Central memory CD4-positive, alpha-beta T cell (primary cell): Measurements from ENCODE around the gene CDHR5.

Experiments used
- DNase-seq: peaks from one replicate; pipeline ENCODE4 v3.0.0; 2022

Gene CDHR5

DNA sequence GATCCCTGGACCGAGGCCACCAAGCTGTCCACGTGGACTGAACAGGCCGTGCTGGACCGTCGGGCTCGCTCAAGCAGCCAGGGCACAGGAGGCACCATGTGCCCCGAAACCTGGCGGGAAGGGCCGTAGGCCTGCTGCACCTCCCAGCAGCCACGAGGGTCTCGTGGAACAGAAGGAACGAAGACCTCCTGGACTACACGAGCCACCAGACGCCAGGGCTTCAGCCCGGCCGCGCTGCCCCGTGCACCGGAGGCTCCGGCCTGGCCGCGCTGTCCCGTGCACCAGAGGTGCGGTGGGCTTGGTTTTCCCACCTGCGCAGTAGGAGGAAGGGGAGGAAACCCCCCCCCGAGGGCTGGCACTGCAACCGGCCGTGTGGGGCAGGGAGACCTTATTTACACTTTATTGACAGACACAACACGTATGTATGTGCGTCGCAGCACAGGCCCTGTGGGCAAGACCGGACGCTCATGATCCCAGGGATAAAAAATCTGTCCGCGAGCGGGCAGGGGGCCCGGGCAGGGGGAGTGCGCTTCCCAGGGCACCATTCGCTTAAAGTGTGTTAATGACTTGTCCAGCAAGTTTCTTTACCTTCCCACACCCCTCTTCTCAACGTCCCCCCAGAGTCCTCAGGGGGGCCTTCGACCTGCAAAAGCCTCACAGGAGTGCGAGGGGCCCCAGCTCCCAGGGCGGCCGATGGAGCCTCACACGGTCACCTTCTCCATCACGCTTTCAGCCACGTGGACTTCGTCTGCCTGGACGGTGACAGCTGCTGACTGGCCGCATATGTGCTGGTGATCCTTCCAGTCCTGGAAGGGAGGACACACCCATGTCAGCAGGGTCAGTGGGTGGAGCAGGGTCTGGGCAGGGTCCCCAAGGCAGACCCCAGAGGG lies 19.3 kb upstream of the CDHR5 start:
- no peak for DNase-seq

DNA sequence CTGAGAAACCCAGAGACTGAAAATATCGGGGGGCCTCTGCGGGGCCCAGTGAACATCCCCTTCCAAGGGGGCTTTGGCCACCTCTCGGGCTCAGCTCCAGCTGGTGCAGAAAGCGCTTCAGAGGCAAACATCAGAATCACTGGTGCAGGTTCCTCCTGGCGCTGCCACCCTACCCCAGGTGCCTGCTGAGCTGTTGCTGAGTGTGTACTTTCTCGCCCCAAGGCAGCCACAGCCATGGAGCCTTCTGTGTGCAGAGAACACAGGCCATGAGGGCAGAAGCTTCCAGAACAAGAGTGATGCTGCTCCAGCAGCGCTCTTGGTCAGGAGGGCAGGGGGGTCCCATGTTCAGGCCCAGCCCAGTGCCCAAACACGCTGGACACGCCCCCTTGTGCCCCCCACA lies 18.6 kb upstream of the CDHR5 start:
- no peak for DNase-seq

DNA sequence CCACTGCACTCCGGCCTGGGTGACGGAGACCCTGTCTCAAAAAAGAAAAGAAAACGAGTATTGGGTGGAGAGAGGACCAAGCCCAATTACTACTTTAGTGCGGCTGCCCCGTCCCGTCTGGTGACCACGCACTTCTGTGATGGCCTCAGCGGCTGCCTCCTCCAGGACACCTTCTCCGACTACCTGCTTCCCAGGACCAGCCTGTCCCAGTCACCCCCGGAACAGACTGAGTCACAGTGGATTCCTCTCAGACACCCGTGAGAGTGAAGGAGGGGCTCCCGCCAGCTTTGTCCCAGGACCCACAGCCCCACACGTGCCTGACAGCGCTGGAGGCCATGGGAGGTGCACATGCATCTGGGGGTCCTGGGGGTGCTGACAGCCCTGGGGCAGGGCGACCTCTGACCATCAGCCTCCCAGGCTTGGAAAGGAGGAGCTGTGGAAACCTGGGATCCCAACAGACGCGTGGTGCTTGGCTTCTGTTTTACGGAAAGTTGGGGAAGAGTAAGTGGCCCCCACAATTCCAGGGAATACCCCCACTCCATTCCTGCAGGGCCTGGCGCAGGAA lies 17.1 kb upstream of the CDHR5 start:
- DNase-seq = no peak

- no peak for DNase-seq
Observed at GRCh38 chr11:640021-640706, 15.4 kb upstream of the CDHR5 start.

- DNase-seq = no peak
Observed at GRCh38 chr11:639332-639955, 14.7 kb upstream of the CDHR5 start.

- DNase-seq = no peak
Observed at GRCh38 chr11:638631-639331, 14.0 kb upstream of the CDHR5 start.

DNA sequence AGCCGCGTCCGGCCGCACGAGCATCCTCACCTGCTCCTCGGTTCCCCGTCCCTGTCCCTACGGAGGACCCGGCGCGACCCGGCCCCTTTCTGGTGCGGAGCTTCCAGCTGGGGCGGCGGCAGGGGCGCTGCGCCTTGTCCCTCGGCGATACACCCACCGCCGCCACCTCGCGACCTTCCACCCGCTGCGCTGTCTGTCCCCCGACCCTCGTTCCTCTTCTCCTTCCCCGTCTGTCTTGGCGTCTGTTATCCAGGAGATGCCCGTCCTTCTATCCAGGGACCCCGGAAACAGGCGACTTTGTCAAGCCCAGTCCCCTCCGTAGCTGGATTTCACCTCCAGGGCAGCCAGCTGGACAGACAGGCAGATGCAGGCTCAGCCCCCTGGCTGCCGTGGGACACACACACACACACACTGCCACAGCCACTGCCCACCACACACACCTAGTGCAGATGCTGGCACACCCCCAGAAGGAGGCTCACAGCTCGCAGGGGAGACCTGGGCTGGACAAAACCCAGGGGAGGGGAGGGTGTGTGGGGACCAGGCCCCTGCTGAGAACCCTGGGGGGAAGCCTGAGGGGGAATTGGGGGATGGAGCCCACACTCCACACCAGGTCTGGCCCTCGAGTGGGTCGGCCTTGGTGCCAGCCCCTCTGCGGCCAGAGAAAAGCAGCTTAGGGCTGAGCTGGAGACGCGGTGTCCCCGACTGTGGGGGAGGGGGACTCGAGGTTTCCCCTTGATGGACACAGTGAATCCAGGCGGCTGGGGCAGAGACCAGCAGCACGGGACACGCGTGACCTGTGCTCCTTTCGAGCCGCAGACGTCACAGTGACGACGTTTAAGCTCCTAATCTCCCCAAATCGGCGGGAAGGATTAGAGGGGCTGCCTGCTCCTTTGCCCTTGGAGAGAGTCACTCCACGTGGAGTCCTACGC lies 13.1 kb upstream of the CDHR5 start:
- DNase-seq = no peak

GRCh38 chr11:637333-637592 lies 12.5 kb upstream of the CDHR5 start:
- DNase-seq = no peak

GRCh38 chr11:636511-637332 lies 12.0 kb upstream of the CDHR5 start, which contains the start of gene DRD4:
TSS of gene DRD4 (plus strand) at chr11:637269. CDS start at chr11:637305, 36 bp downstream.
- DNase-seq = no peak

- no peak for DNase-seq
Observed at GRCh38 chr11:635945-636510, 11.3 kb upstream of the CDHR5 start.

DNA sequence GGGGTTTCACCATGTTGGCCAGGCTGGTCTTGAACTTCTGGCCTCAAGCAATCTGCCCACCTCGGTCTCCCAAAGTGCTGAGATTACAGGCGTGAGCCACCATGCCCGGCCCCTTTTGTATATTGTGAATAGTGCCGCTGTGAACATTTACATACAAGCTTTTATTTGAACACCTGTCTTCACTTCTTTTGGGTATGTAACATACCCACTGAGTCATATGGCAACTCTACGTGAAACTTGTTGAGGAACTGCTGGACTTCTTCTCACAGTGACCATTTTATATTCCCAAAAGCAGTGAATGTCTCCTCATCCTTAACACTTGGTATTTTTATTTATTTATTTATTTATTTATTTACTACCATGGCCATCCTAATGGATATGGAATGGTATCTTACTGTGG lies 6.1 kb upstream of the CDHR5 start:
- DNase-seq = no peak

DNA sequence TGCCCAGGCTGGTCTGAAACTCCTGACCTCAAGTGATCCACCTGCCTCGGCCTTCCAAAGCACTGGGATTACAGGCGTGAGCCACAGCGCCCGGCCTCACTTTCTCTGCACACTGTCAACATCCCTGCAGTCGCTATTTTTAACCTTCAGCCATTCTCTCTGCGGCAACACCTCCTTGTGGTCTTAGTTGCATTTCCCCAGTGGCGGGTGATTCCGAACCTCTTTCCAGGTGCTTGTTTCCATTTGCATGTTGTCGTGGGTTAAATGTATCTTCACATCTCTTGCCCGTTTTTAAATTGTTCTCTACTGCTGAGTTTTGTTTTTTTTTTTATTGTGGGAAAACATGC lies 4.5 kb upstream of the CDHR5 start:
- DNase-seq = no peak

DNA sequence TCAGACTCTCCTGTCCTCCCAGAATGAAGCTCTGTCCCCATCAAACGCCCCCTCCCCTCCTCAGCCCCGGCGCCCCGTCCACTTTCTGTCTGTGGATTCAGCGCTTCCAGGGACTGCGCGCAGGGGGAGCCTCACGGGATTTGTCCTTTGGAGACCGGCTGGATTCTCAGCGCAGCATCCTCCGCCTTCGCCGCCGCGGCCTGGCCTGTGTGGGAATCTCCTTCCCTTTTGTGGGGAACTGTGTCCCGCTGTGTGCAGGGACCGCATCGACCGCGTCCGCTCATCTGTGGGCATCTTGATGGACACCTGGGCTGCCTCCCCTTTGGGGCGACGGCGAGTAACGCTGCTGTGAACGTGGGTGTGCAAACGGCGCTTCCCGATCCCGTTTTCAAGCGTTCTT lies 3.3 kb upstream of the CDHR5 start:
- no peak for DNase-seq

DNA sequence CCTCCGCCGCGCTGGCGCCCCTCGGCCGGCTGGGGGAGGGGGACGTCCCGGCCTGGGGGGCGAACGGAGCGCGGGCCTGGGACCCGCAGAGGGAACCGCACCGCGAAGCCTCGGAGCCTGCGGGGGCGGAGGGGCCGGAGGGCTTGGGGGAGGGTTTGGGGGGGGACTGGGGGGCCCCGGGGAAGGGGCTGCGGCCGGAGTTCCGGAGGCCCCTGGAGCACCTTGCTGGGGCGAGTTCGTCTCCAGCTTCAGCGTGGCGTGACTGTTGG lies 2.5 kb upstream of the CDHR5 start:
- no peak for DNase-seq

DNA sequence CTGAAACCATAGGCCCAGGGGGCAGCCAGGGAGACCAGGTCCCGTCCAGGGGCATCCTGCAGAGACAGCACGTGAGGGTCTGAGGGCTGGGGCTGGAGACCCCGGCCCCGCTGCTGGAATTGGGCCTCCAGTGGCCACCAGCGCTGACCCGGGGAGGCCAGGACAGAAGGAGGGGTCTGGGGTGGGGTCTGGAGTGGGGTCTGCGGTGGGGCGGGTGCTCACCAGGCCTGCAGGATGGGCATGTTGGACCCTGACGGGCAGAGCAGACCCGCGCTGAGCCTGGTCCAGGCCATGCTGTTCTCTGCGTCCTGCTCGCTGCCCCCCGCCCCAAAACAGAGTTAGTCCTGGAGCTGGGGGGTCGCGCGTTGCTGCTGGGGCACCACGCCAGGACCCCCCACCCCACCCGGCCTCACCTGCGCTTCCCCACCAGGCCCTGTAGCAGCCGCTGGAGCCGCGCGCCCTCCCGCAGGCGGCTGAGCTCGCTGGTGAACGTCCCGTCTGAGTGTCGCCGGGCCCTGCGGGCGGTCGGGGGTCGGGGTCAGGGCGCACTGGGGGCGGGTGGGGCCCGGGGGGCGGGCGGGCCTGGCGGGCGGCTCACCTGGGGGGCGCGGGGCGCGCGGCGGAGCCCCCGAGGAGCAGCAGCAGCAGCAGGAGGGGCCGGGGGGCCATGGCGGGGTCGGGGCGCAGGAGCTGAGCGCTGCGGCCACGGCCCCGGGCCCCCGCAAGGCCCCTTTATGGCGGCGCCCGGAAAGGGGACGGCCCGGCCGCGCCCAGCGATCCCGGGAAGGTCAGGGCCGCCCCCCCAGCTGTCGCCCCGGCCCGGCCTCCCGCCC lies 1.9 kb upstream of the CDHR5 start, which contains the start of gene SCT:
Gene SCT (minus strand): TSS at position 707 of the 833 bp plus-strand sequence. CDS start 38 bp downstream, at position 669.
- no peak for DNase-seq

GRCh38 chr11:625636-626268 lies 997 bp upstream of the CDHR5 start:
- no peak for DNase-seq

DNA sequence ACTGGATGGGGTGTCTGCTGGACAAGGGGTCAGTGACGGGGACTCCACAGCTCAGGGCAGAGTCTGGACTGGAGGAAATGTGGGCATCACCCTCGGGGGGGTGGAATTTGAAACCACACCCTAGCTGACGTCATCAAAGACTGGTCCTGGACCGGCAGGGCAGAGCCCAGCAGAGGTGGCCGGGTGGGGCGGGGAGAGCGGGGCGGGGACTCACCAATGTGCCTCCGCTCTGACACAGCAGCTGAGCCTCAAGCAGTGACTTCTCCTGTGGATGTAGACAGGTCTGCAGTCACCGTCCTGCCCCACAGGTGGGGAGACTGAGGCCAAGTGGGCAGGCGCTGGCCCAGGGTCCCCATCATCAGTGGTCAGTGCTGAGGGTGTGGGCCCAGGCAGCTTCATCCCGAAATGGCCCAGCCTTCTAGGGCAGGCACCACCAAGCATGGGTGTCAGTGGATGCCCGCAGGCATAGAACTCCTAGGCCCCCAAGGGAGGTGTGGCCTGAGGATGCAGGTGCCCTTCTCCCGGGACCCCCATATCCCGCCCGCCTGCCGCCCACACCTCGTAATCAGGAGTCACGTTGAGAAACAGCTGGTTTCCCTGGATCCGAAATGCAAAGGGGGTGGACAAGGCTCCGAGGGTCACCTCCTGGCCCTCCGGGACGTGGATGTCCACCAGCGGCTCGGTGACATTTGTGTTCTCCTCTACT lies 603 bp downstream of the CDHR5 start:
- DNase-seq = no peak

DNA sequence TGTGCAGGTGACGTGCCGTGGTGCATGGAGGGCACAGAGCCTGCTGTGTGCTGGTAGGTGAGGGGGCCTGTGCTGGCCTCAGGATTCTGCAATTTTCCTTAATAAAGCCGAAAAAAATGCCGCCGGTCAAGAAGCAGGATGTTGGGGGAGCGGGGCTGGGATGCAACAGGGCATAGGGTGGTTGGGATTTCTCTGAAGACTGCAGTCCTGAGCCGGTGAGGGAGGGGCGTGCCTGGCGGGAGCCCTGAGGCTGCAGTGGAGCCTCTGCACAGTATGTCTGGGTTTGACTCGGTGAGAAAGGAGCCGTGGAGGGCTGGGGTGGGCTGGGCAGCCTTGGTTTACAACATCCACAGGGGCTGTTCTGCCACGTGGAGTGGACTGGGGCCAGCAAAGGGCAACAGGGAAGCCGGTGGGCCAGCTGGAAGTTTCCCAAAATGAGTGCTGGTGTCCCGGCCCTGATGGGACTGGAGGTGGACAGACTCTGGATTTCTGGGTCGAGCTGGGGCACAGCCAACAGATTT lies 1.3 kb downstream of the CDHR5 start:
- no peak for DNase-seq

GRCh38 chr11:621838-622237 lies 2.9 kb downstream of the CDHR5 start:
- no peak for DNase-seq
